Transverse colon (tissue), 4 donors: ENCODE data around the gene SDF2. TPM values are rescaled to one million over a fixed set of nuclear protein-coding genes. Genes with fewer than 3 reads are reported as not detected.

Source experiments
- DNase-seq: peaks from one replicate; pipeline ENCODE4 v3.0.0-alpha.2; 2019
- H3K27ac ChIP-seq, 4 donors: fragments of 200-600 bp; sonication (generic); 2 replicates each; pipeline ENCODE4 v1.5.1; 2016 to 2018; ENCODE audit warnings: inconsistent platforms in 4 of 4
- H3K27me3 ChIP-seq: fragments of 200-600 bp; sonication (generic); 2 replicates; pipeline ENCODE4 v1.5.1; 2017; ENCODE audit warnings: inconsistent platforms
- H3K36me3 ChIP-seq, 4 donors: fragments of 200-600 bp; sonication (generic); 2 replicates each; pipeline ENCODE4 v1.5.1; 2017 to 2019; ENCODE audit warnings: inconsistent platforms in 4 of 4
- H3K4me1 ChIP-seq, 4 donors: fragments of 200-600 bp; sonication (generic); 2 replicates each; pipeline ENCODE4 v1.5.1; 2017 to 2020; ENCODE audit warnings: inconsistent platforms in 4 of 4
- H3K4me3 ChIP-seq, 4 donors: fragments of 200-600 bp; sonication (generic); 1 replicate in 1 of 4; 2 replicates in 3 of 4; pipeline versions ENCODE4 v1.5.1 to v1.6.1; 2017 to 2019; ENCODE audit warnings: inconsistent platforms in 4 of 4
- H3K9me3 ChIP-seq, 2 donors: fragments of 200-600 bp; sonication (generic); 2 replicates each; pipeline ENCODE4 v1.5.1; 2017 to 2019; ENCODE audit warnings: inconsistent platforms in 2 of 2
- CTCF ChIP-seq, 5 experiments: fragments of 200-600 bp in 3 of 5; fragments of 450-650 bp in 2 of 5; sonication (generic) in 3 of 5; IDR thresholded peaks; 1 replicate in 2 of 5; 2 replicates in 3 of 5; pipeline ENCODE4 v1.5.1; 2016 to 2017; ENCODE audit warnings: antibody characterized with exemption in 5 of 5, inconsistent platforms in 3 of 5, mild to moderate bottlenecking in 2 of 5, moderate library complexity in 1 of 5
- EP300 ChIP-seq: sonication (generic); formaldehyde crosslinking; IDR thresholded peaks from one replicate; pipeline ENCODE4 v1.6.1; 2017; ENCODE audit warnings: antibody characterized with exemption, low read depth
- POLR2A ChIP-seq: fragments of 450-650 bp; IDR thresholded peaks from one replicate; pipeline ENCODE4 v1.6.1; 2016; ENCODE audit warnings: antibody characterized with exemption, mild to moderate bottlenecking, moderate library complexity
- POLR2AphosphoS5 ChIP-seq, 3 donors: sonication (generic); formaldehyde crosslinking; IDR thresholded peaks; one replicate each; pipeline ENCODE4 v1.6.1; 2016; ENCODE audit warnings: antibody characterized with exemption in 3 of 3
- WGBS, 2 donors: methylation state at CpG; one replicate each; pipeline ENCODE4 v1.1.5; 2018; ENCODE audit warnings: low coverage in 1 of 2; 5-methylcytosine and 5-hydroxymethylcytosine counted together
- in situ Hi-C, 4 donors: fragments of 200-750 bp; cut with MboI; loops; one replicate each; pipeline versions ENCODE4 v1.15.0 to v1.15.1; 2017; ENCODE audit warnings: low sequenced_read_pairs in 3 of 4, low pct_ligation_motif_present in 1 of 4, low pct_unique_long_range_greater_than_20kb in 1 of 4
- intact Hi-C: fragments of 100-400 bp; cut with DNase I; formaldehyde crosslinking; loops from one replicate; pipeline ENCODE4 v1.15.1; 2023; ENCODE audit warnings: low total_unique reads
- total RNA-seq, 4 donors: library from RNA; depleted of rRNA; stranded (reverse); fragments of >200 nt; gene quantifications; one replicate each; pipeline ENCODE4 v1.1.0, GENCODE V29; 2016

SDF2 gene
- total RNA-seq, 4 donors from 2014 or later: 32.2 to 69.9 (median 49.1) TPM

GRCh38 chr17:28700278-28700677 lies 38.6 kb upstream of the SDF2 start:
- H3K9me3 ChIP-seq: no peaks in the 10 kb centered on the region
- no peak overlapping the region for H3K27ac ChIP-seq
- intact Hi-C loops (no loop called here), in situ Hi-C loops (no loop called here)
- H3K4me3 ChIP-seq: no peak overlapping the region
- H3K36me3 ChIP-seq: peaks cover 0 to 66% (median 18%) of the 10 kb centered on the region in 4 donors
- no peak for DNase-seq
- TF ChIP-seq POLR2A: no peak
- TF ChIP-seq CTCF (IDR thresholded peaks at IDR 0.05): no peak
- TF ChIP-seq POLR2AphosphoS5 (IDR thresholded peaks at IDR 0.05): no peak
- no peak for TF ChIP-seq EP300
- peaks cover 8 to 20% (median 13%) of the 10 kb centered on the region in 4 donors for H3K4me1 ChIP-seq
- no peaks in the 10 kb centered on the region for H3K27me3 ChIP-seq
- WGBS, 2 donors: 84% methylated on average over 8 of the region's 8 CpGs; no CpG with 5 or more reads in 1 of the 2 donors

- peak; percentile 87 for DNase-seq
- H3K36me3 ChIP-seq: peaks cover 0 to 84% (median 24%) of the 10 kb centered on the region in 4 donors
- no peak overlapping the region for H3K4me3 ChIP-seq
- intact Hi-C loops (no loop called here), in situ Hi-C loops (no loop called here)
- H3K27me3 ChIP-seq: no peaks in the 10 kb centered on the region
- TF ChIP-seq POLR2A (peak; percentile 92), EP300 (peak; percentile 16), POLR2AphosphoS5 (IDR thresholded peaks at IDR 0.05) (peak; percentile 77 to 93 (median 88)), CTCF (IDR thresholded peaks at IDR 0.05) (peak in 1 of 5 experiments; percentile 11)
- no peaks in the 10 kb centered on the region for H3K9me3 ChIP-seq
- H3K4me1 ChIP-seq: peaks cover 8 to 20% (median 13%) of the 10 kb centered on the region in 4 donors
- peak overlapping the region; percentile 71 to 80 (median 78) for H3K27ac ChIP-seq
- 54% methylated on average over 6 of the region's 6 CpGs; no CpG with 5 or more reads in 1 of the 2 donors for WGBS, 2 donors
Measured at GRCh38 chr17:28698253-28698941, 36.7 kb upstream of the SDF2 start.

DNA sequence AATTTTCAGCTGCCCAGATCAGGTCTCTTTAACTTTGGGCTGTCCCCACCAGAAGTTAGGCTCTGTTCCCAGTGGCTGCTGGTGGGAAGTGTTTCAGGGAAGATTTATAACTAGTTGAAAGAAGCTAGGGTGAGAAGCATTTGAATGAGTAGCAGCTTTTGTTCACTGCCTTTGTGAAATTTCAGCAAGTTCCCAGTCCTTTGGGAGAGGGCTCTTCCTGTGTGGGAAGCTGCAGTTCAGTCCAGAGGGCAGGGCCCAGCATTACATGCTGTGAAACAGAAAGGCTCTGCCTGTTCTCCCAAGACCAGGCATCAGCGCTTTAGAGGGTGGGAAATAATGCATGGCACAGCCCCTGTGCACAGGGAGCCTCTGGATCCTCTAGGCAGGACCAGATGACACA lies 32.2 kb upstream of the SDF2 start:
- Histone ChIP-seq H3K4me1 (peaks cover 8 to 18% (median 12%) of the 10 kb centered on the region in 4 donors), H3K9me3 (no peaks in the 10 kb centered on the region), H3K4me3 (no peak overlapping the region), H3K36me3 (peaks cover 0 to 71% (median 36%) of the 10 kb centered on the region in 4 donors), H3K27me3 (no peaks in the 10 kb centered on the region), H3K27ac (no peak overlapping the region)
- intact Hi-C loops (no loop called here), in situ Hi-C loops (no loop called here)
- no peak for DNase-seq
- 93% methylated on average over 1 of the region's 1 CpG; no CpG with 5 or more reads in 1 of the 2 donors for WGBS, 2 donors
- TF ChIP-seq EP300 (no peak), CTCF (IDR thresholded peaks at IDR 0.05) (no peak), POLR2A (no peak), POLR2AphosphoS5 (IDR thresholded peaks at IDR 0.05) (no peak)

GRCh38 chr17:28689011-28689410 lies 27.3 kb upstream of the SDF2 start:
- DNase-seq: no peak
- intact Hi-C loops: no loop called here
- H3K9me3 ChIP-seq: no peaks in the 10 kb centered on the region
- TF ChIP-seq POLR2A (no peak), POLR2AphosphoS5 (IDR thresholded peaks at IDR 0.05) (no peak), EP300 (no peak), CTCF (IDR thresholded peaks at IDR 0.05) (no peak)
- no peak overlapping the region for H3K27ac ChIP-seq
- in situ Hi-C loops: no loop called here
- H3K36me3 ChIP-seq: peaks cover 0 to 88% (median 44%) of the 10 kb centered on the region in 4 donors
- H3K27me3 ChIP-seq: no peaks in the 10 kb centered on the region
- H3K4me1 ChIP-seq: no peaks in the 10 kb centered on the region
- no peak overlapping the region for H3K4me3 ChIP-seq
- 98 to 100% methylated on average over 3 of the region's 3 CpGs for WGBS, 2 donors
